HG03103 (cell line): Measurements from ENCODE around the gene CCNB1IP1.
A peak's percentile ranks its signal among the peaks of the same experiment; 100 is the strongest.
"Not testable (repeated sequence)": the region's sequence is repeated elsewhere in the genome, so short reads cannot be mapped to it uniquely, and the experiment has no call there.

ENCODE experiments used
- ATAC-seq: cut with Tn5 transposase; IDR thresholded peaks from one replicate; pipeline ENCODE4 v1.9.1; 2021; ENCODE audit warnings: low read depth; ENCODE audit not compliant: unreplicated experiment

The CCNB1IP1 gene

DNA sequence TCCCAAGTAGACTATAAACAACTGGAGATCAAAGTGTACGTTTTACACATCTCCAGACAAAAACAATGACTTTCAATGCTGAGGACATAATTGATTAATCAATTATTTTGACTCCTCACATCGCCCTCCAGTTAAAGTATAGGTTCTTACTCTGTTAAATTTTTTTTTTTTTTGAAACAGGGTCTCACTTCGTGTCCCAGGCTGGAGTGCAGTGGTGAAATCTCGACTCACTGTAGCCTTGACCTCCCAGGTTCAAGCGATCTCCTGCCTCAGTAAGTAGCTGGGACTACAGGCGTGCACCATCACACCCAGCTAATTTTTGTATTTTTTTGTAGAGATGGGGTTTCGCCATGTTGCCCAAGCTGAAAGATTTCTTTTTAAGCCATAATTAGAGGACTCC is 938 bp upstream of the CCNB1IP1 start:
- ATAC-seq = no peak

DNA sequence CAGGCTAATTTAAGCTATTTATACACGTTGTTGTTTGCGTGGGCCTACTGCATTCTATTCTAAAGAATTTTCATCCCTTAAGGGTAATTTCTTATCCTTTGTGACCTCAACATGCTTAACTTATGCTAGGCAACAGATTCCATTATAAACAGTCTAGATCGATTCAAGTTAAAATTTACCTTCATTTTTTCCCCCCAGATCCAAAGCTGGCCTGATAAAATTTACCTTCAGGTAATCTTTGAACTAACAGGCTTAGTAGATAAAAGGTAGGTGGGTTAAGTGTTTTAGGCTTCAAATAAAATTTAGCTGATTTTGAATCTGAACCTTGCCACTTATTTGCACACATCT is 389 bp upstream of the CCNB1IP1 start:
- no peak for ATAC-seq

DNA sequence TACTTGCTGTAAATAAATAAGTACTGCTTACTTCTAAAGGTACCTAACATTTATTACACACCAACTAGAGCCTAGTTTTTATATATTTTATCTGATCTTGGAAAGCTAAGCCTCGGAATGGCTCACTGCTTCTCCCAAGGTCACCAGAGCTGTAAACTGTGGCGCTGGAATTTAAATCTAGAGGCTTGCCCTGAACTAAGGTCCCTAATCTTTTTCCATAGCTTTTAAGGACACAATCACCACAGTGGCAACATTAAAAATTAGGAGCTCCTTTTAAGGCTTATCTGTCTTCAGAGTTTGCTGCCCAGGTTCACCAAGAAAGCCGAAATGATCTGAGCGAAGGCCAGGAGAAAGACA is 670 bp downstream of the CCNB1IP1 start:
- ATAC-seq = no peak

DNA sequence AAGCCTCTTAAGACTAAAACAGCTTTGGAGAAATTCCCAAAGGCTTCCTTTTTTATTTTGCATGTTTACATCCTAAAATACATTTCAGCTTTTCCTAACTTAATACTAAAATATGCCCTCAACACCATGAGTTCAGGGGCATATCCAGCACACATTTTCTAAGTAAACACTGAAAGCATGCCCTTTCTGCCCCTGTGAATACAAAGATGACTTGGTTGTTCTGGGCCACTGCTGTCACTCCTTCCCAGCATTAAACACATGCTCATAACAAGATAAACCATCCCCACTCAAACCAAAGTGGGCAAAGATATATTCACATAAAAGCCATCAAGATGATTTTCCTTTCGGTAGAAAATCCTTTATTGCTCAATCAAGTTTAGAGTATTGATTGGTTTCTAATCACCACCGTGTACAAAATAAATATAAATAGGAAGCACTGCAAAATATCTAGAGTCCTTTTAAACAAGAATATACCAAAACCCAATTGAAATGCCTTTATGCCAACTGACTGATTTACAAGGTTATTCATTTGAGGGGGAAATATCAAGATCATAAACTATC is 1.9 kb downstream of the CCNB1IP1 start:
- ATAC-seq = no peak

DNA sequence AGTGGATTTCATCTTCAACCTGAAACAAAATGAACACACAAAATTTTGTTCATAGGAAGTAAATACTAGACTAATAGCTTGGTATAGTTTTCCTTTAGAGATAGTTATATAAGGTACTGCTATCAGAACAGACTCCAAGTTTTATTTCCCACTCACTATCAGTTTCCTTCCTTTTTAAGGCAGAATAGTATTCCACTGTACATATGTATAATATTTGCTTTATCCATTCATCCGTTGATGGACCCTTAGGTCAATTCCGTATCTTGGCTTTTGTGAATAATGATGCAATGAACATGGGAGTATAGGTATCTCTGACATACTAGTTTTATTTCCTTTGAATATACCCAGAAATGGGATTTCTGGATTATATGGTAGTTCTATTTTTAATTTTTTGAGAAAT is 3.7 kb downstream of the CCNB1IP1 start:
- ATAC-seq = no peak

DNA sequence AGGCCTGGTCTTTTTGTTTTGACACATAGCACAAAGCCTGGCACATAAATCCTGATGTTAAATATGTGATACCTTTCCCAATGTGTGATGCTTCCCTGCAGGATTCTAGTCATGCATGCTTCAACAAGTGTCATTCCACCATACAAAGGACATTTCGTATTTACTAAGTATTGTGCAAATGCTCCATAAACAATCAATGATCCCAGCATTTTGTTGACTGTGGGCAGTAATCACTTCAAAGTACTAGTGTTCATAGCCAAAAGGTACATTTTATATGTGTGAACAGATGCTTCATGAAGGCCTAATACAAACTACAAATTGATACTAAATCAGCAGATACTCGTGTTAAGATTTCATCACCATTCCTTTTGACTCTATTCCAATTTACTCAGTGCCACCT is 4.4 kb downstream of the CCNB1IP1 start:
- no peak for ATAC-seq

DNA sequence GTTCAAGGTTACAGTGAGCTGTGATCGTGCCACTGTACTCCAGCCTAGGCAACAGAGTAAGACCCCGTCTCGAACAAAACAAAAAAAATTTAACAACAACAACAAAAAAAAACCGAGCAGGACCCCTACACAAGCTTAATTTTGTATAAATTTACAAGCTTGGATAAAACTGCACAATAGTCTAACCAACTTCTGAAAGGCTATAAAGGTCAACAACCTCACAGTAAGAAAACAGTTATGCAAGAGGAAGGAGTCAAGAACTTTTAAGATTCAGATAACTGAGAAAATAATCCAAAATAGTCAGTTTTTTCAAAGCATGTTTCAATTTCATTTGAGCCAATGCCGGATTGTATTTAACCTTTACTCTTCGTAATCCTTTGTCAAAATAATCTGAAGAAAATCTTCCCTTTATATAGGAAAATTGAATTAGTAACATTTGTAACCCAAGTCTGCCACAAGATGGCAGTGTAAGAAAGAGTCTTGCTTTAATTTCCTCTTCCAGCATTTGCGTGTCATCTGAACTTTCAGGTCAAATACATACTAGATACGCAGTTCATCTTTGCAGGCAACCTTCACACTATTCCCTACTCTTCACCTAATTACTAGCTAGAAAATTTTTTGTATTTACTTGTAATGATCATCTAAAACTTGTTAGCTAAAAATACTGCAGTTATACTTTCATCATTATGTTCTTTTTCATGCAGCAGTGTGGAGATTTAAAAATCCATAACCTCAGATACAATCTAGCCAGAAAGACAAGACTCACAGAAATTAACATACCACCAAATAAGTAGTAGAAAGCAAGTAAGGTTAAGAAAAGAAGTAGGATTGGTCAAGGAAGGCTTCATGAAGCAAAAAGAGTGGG is 5.8 kb downstream of the CCNB1IP1 start:
- no peak for ATAC-seq

DNA sequence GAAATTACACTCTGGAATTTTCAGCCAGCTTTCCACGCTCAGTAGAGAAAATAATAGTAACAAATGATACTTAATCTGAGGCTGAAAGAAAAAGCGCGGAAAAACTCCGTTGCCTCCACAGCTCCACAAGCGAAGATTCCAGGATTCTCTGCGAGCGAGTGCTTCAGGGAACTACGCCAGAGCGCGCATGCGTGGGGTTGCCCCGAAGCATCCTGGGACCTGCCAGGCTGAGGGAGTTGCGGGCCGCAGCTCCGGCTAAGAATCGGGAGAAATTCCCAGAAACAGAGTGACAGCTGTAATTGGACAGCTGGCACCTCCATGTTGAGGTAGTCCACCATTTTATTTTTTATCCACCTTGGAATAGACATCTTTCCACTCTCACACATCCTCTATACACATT is 15.4 kb downstream of the CCNB1IP1 start:
- ATAC-seq = no peak

DNA sequence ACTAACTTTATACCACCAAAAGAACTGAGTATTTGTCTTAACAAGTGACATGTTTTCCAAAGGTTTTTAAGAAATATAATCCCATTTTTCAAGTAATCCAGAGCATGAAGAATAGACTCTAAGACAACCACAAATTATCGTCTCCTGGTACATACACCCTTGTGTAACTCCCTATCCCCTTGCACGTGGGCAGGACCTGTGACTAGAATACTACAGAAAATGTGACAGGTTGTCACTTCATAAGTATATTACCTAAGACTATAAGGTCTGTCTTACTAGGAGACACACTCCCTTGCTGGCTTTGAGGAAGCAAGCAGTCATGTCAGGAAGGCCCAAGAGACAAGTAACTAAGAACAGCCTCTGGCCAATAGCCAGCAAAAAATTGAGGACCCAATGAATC is 19.1 kb downstream of the CCNB1IP1 start:
- no peak for ATAC-seq

DNA sequence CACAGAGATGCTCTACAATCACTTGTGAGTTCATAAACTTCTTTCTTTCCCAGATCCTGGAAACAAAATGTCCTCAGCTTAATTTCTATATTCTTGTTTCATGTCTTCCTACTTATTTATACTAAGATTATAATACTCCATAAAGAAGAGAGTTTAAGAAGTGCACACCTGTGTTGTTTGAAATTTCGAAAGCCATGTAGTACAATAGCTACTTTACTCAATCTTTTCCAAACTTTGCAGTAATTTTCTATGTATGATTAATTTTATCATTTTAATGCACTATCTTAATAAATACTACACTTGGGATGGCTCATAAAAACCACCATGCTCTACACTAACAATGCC is 27.0 kb downstream of the CCNB1IP1 start:
- ATAC-seq = no peak

DNA sequence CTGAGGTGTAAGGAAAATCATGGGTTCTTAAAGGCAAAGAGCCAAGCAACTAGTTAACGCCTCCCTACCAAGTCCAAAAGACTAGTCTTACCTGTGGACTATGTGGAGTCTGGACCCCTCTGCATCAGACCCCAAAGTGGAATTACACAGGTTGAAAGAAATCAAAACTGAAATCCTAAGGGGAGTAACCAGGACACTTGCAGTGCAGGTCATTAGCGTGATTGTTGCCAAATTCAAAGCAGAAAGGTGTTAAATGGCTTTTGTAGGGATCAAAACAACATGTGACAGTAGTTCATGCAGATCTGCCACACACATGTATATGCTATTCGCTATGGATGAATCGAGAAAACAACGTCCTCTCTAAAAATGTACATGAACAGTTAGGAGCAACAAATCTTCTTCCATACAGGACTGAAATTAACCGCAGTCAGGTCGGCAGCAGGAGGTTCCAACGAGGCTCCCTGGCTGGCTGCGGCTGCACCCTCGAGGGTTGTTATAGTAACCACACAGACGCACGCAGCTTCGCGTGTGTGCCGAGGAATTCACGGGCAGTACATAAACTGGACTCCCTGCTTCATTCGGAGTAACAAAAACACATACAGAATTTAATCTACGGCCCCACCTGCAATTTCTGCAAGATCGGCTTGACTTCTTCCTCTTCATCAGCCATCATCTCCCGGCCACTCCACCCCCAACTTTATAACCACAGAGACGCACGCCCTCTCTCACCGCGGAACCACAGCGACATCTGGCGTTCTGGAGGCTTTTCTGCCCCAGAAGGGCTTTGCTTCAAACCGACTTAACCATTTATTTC is 27.6 kb downstream of the CCNB1IP1 start, which contains the start of gene TTC5:
TSS of gene TTC5 (minus strand) at position 687 of the 814 bp plus-strand sequence. CDS start at position 673, 14 bp downstream.
- peak; percentile 92 for ATAC-seq

DNA sequence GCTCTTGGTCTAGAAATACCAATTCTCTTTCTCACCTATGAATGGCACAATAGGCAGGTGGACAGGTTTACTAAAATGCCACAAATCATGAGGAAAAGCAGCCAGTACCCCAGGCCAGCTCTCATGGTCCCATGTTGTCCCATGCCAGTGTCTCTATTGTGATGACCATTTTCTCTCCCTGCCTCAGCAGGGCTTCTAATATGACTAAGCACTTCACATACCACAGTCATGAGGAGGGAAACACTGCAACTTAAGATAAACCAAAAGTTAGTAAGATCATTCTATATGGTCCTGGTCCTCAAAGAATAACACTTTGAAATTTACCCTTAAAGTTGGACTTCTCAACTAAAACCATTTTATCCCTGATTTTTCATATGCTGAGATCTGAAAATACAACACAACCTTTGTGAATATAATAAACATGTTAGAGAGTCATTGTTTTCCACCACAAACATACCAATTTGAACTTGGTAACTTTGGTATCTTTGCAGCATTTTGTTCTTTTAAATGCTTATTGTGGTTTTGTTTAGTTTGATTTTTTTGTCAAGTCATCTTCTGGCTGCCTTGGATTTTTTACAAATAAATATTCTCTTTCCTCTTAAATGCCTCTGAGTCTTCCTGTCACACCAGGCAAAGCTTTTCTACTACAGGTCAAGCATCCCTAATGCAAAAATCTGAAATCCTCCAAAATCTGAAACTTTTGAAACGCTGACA is 30.9 kb downstream of the CCNB1IP1 start:
- ATAC-seq = no peak

DNA sequence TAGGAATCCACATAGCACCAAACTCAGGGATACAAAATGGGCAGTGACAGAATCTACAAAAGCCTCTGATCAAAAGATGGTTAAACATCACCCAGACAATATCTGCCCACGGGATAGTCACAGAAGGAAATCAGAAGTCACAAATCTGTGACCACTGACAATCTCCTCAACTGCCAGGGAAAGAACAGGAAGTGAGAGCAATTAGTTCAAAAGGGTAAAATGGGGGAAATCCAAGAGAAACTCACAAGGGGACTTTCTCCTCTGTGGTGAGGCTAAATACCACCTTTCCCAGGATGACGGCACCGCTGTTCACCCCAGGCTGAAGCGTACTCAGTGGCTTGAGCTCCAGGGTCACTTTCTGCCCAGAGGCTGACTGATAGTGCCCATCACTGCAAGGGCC is 38.0 kb downstream of the CCNB1IP1 start:
- peak; percentile 77 for ATAC-seq

DNA sequence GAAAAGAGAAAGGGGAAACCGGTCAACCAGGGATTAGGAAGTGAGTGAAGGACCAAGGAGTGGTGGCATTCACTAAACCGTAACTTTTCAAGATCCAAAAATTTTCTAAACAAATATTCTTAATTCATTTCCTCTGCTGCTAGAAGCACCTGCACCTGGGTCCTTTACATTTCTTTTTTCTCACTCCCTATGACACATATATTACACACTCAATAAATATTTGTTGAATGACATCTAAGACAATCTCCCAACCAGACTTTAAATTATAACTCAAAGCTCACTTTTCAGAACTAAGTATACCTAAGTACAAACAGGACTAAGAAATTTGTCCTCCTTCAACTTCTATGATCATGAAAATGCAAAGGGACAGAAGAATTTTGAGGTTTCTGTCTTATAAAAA is 38.4 kb downstream of the CCNB1IP1 start:
- no peak for ATAC-seq

DNA sequence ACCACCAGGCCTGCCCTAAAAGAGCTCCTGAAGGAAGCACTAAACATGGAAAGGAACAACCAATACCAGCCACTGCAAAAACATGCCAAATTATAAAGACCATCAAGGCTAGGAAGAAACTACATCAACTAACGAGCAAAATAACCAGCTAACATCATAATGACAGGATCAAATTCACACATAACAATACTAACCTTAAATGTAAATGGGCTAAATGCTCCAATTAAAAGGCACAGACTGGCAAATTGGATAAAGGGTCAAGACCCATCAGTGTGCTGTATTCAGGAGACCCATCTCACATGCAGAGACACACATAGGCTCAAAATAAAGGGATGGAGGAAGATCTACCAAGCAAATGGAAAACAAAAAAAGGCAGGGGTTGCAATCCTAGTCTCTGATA is 51.1 kb downstream of the CCNB1IP1 start:
- ATAC-seq = not testable (repeated sequence)

DNA sequence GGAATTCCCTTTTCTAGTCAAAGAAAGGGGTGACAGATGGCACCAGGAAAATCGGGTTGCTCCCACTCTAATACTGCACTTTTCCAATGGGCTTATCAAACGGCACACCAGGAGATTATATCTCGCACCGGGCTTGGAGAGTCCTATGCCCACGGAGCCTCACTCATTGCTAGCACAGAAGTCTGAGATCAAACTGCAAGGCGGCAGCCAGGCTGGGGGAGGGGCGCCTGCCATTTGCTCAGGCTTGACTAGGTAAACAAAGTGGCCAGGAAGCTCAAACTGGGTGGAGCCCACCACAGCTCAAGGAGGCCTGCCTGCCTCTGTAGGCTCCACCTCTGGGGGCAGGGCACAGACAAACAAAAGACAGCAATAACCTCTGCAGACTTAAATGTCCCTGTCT is 52.8 kb downstream of the CCNB1IP1 start:
- ATAC-seq = not testable (repeated sequence)

DNA sequence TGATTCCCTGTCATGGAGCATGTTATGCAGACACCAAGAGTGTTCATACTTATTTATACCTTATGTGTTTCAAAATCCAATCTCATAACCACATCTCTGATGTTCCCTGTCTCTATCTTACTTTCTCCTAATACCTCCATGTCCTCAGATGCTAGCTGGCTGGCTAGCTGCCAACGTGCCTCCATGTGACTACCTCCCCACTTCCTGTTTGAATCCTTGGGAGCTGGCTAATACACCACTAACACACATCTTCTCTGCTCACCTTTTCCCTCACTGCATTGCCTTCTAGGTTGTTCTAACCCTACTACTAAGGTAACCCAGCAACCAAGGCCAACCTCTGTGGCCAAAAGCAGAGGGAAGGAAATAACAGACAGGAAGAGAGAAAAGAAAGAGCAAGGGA is 54.7 kb downstream of the CCNB1IP1 start:
- no peak for ATAC-seq

DNA sequence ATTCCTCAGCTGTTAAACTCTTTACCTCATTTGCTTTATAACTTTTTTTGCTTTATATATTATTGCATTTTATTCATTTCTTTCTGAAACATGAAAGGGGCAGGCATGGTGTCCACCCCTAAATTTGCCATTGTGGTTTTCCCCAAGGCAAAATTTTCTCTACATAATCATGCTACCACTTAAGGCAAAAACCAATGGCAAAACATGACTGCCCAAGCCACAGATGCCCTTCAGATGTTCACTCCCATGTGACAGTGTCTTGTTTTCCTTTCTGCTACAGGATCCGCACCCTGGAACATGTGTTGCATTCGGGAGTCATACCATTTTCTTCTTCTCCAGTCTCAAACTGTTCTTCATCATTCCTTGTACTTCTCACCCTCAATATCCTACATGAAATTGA is 55.7 kb downstream of the CCNB1IP1 start:
- no peak for ATAC-seq

DNA sequence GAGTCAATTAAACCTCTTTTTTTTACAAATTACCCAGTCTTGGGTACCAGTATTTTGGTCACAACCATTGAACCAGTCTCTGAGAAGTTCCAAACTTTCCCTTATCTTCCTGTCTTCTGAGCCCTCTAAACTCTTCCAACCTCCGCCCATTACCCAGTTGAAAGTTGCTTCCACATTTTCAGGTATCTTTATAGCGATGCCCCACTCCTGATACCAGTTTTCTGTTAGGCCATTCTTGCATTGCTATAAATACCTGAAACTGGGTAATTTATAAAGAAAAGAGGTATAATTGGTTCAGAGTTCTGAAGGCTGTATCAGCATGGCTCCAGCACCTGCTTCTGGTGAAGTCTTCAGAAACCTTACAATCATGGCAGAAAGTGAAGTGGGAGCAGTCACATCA is 59.0 kb downstream of the CCNB1IP1 start:
- ATAC-seq = no peak

DNA sequence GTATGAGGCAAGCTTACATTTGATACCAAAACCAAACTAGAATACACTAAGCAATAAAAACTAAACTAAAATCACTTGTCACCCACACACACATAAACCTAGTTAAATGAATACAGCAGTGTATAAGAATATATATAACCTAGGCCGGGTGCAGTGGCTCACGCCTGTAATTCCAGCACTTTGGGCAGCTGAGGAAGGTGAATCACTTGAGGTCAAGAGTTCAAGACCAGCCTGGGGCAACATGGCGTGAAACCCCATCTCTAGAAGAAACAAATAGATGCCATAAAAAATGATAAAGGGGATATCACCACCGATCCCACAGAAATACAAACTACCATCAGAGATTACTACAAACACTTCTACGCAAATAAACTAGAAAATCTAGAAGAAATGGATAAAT is 68.7 kb downstream of the CCNB1IP1 start:
- not testable (repeated sequence) for ATAC-seq

DNA sequence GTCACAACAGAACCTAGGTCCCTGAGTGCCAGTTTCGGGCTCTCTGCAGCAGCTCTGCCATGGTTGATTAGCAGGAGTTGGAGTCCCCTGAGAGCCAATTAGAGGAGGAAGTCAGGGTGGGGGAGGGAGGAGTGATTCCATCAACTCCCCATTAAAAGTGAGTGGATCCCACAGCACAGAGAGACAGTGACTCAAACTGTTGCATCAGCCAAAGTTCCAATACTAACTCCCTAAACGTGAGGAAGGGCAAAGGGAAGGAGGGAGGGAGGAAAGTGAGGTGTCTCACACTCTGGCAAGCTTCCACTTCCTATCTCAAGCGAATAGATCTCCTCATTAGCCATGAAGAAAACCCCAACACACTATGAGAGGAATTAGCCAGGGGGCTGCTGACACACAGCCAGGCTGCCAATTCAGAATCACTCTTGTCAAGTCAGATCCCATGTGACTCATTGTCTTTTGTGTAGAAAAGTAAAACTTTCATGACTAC is 70.4 kb downstream of the CCNB1IP1 start:
- ATAC-seq = no peak
